Measurements from ENCODE around the gene SLC26A6. TPM values are rescaled to one million over a fixed set of nuclear protein-coding genes. Genes with fewer than 3 reads are reported as not detected.

Gene SLC26A6
- total and polyA plus RNA-seq, 10 of the 15 experiments (the other 5 are each of a cell fraction or from before 2014, with no cell fraction given): 2.1 to 24.9 (median 13.3) TPM

DNA sequence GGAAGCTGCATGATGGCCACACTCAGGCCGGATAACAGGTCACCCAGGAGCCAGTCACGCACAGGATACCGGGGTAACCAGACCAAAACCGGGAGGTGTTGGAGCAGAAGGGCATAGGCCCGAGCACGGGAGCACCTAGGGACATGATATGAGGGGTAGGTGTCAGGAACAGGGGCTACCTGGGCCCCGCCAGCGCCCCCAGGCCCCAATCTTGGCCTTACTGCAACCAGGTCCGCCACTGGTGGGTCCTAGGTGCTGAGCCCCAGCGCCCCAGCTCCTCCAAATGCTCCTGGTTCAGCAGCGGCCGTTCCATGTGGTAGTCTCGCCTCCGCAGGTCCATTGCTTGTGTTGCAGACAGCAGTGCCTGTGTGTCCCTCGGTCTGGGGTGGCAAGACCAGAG is 2.0 kb downstream of the SLC26A6 start:
- H3K4me1 ChIP-seq (ENCODE audit: control insufficient read depth, insufficient read depth, low read length): peaks cover 11% of the 10 kb centered on the region; the same call in 1 of the 2 replicates
- no peaks in the 10 kb centered on the region for H4K20me1 ChIP-seq (ENCODE audit: control insufficient read depth, insufficient read depth)
- no peak overlapping the region for H3K9ac ChIP-seq (ENCODE audit: control insufficient read depth, insufficient read depth, low read length)
- DNase-seq (ENCODE audit: low read depth, low spot score) (no peak), FAIRE-seq (no peak), ATAC-seq (no peak)
- no peak overlapping the region for H2AFZ ChIP-seq (ENCODE audit: control insufficient read depth, low read depth, low read length)
- ChIA-PET CTCF (interaction anchor here (1.4 to 4.6 kb wide), 4 partner anchors 51 to 354 kb away, joined by 4 to 48 read pairs (median 16); partner anchors contain the start of gene PFKFB4), SMC1A (ENCODE audit: uncharacterized antibody, unreplicated experiment) (no interaction called here), POLR2A (no interaction called here), RAD21 (ENCODE audit: unreplicated experiment) (interaction anchor here (3.5 kb wide), 1 partner anchor 76 kb away, joined by 32 read pairs; the partner anchor contains the start of gene PFKFB4)
- H3K79me2 ChIP-seq (ENCODE audit: control insufficient read depth, insufficient read depth, low read length): peaks cover 3% of the 10 kb centered on the region
- no TSS peak for BruUV-seq (replicated peaks)
- peaks cover 0 to 6% of the 10 kb centered on the region in 2 experiments; a peak in 3 of 4 replicates for H3K36me3 ChIP-seq (ENCODE audit: control insufficient read depth in 2 of 2, insufficient read depth in 2 of 2, low read length in 1 of 2)
- H3K4me3 ChIP-seq: no peak overlapping the region
- in situ Hi-C loops (cut with MboI) (no loop called here), intact Hi-C loops (cut with micrococcal nuclease; ENCODE audit: unreplicated experiment) (no loop called here)
- H3K4me2 ChIP-seq (ENCODE audit: control insufficient read depth, insufficient read depth): no peak overlapping the region
- no peaks in the 10 kb centered on the region for H3K27me3 ChIP-seq (replicated peaks in 1 of 2; ENCODE audit: control insufficient read depth in 2 of 2, insufficient read depth in 2 of 2, low read length in 1 of 2)
- 97% methylated on average over 15 of the region's 15 CpGs for WGBS (ENCODE audit: insufficient coverage, insufficient replicate concordance, low lambda C conversion rate, missing lambda C conversion rate)
- H3K27ac ChIP-seq (ENCODE audit: control insufficient read depth, insufficient read depth): no peak overlapping the region
- H3K9me3 ChIP-seq (replicated peaks; ENCODE audit: control insufficient read depth, insufficient read depth, low read length): no peaks in the 10 kb centered on the region
- TF ChIP-seq SMAD1 (IDR thresholded peaks at IDR 0.05; ENCODE audit: low read depth, partially characterized antibody): no peak
- no peak for TF ChIP-seq RBBP5 (conservative IDR thresholded peaks at IDR 0.05)
- TF ChIP-seq EED (IDR thresholded peaks at IDR 0.05; ENCODE audit: low read depth): no peak
- TF ChIP-seq RAD21 (IDR thresholded peaks at IDR 0.05; ENCODE audit: insufficient read depth, low read depth, low read length): no peak
- TF ChIP-seq, protein P1, sequence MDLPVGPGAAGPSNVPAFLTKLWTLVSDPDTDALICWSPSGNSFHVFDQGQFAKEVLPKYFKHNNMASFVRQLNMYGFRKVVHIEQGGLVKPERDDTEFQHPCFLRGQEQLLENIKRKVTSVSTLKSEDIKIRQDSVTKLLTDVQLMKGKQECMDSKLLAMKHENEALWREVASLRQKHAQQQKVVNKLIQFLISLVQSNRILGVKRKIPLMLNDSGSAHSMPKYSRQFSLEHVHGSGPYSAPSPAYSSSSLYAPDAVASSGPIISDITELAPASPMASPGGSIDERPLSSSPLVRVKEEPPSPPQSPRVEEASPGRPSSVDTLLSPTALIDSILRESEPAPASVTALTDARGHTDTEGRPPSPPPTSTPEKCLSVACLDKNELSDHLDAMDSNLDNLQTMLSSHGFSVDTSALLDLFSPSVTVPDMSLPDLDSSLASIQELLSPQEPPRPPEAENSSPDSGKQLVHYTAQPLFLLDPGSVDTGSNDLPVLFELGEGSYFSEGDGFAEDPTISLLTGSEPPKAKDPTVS (IDR thresholded peaks at IDR 0.05; ENCODE audit: low read depth, low read length): no peak
- no peak for TF ChIP-seq NFXL1 (IDR thresholded peaks at IDR 0.05; ENCODE audit: borderline replicate concordance)
- TF ChIP-seq USF2 (IDR thresholded peaks at IDR 0.05; ENCODE audit: borderline replicate concordance, low read depth, low read length): no peak
- TF ChIP-seq SP1 (IDR thresholded peaks at IDR 0.05; ENCODE audit: low read depth, low read length): no peak
- TF ChIP-seq EP300 (IDR thresholded peaks at IDR 0.05; ENCODE audit: borderline replicate concordance in 1 of 2, control insufficient read depth in 1 of 2, low read depth in 2 of 2, low read length in 2 of 2): no peak
- TF ChIP-seq RELB (IDR thresholded peaks at IDR 0.05; ENCODE audit: low read depth): no peak
- TF ChIP-seq YY1 (IDR thresholded peaks at IDR 0.05; ENCODE audit: low read depth, low read length): no peak
- TF ChIP-seq CREM (IDR thresholded peaks at IDR 0.05; ENCODE audit: low read depth): no peak
- TF ChIP-seq ZNF24 (IDR thresholded peaks at IDR 0.05): no peak
- TF ChIP-seq SPI1 (IDR thresholded peaks at IDR 0.05; ENCODE audit: borderline replicate concordance, insufficient read depth, low read depth, low read length): no peak
- TF ChIP-seq PAX8 (IDR thresholded peaks at IDR 0.05): no peak
- TF ChIP-seq SUPT20H (IDR thresholded peaks at IDR 0.05; ENCODE audit: borderline replicate concordance, control insufficient read depth, low read depth, low read length): no peak
- TF ChIP-seq, protein P2, sequence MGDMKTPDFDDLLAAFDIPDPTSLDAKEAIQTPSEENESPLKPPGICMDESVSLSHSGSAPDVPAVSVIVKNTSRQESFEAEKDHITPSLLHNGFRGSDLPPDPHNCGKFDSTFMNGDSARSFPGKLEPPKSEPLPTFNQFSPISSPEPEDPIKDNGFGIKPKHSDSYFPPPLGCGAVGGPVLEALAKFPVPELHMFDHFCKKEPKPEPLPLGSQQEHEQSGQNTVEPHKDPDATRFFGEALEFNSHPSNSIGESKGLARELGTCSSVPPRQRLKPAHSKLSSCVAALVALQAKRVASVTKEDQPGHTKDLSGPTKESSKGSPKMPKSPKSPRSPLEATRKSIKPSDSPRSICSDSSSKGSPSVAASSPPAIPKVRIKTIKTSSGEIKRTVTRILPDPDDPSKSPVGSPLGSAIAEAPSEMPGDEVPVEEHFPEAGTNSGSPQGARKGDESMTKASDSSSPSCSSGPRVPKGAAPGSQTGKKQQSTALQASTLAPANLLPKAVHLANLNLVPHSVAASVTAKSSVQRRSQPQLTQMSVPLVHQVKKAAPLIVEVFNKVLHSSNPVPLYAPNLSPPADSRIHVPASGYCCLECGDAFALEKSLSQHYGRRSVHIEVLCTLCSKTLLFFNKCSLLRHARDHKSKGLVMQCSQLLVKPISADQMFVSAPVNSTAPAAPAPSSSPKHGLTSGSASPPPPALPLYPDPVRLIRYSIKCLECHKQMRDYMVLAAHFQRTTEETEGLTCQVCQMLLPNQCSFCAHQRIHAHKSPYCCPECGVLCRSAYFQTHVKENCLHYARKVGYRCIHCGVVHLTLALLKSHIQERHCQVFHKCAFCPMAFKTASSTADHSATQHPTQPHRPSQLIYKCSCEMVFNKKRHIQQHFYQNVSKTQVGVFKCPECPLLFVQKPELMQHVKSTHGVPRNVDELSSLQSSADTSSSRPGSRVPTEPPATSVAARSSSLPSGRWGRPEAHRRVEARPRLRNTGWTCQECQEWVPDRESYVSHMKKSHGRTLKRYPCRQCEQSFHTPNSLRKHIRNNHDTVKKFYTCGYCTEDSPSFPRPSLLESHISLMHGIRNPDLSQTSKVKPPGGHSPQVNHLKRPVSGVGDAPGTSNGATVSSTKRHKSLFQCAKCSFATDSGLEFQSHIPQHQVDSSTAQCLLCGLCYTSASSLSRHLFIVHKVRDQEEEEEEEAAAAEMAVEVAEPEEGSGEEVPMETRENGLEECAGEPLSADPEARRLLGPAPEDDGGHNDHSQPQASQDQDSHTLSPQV (IDR thresholded peaks at IDR 0.05): no peak
